Neural cell (in vitro differentiated cells): ENCODE results near the gene CUX1. TPM values are rescaled to one million over a fixed set of nuclear protein-coding genes. Genes with fewer than 3 reads are reported as not detected.

ENCODE experiments used
- H2AFZ ChIP-seq: fragments of 200-600, 300-800 bp; sonication (generic), shearing (Covaris generic); 2 replicates; pipeline ENCODE4 v1.6.0; 2014; ENCODE audit warnings: low read depth, mild to moderate bottlenecking, antibody characterized with exemption, low read length, moderate library complexity
- H3F3A ChIP-seq: fragments of 200-600 bp; shearing (Covaris generic); 2 replicates; pipeline ENCODE4 v1.6.1; 2016; ENCODE audit warnings: mild to moderate bottlenecking, moderate library complexity, mixed read lengths, antibody characterized with exemption, low read length; ENCODE audit not compliant: insufficient read depth, poor library complexity, severe bottlenecking
- H3K27ac ChIP-seq: fragments of 200-600, 300-800 bp; sonication (generic), shearing (Covaris generic); 2 replicates; pipeline ENCODE4 v1.5.1; 2014; ENCODE audit warnings: mild to moderate bottlenecking, low read length, moderate library complexity
- H3K27me3 ChIP-seq: fragments of 300-800, 200-600 bp; sonication (generic), shearing (Covaris generic); 2 replicates; pipeline ENCODE4 v1.6.0; 2014; ENCODE audit warnings: mild to moderate bottlenecking, low read depth, low read length, moderate library complexity; ENCODE audit not compliant: insufficient read depth
- H3K36me3 ChIP-seq: fragments of 300-800, 200-600 bp; sonication (generic), shearing (Covaris generic); 2 replicates; pipeline ENCODE4 v1.5.1; 2014; ENCODE audit warnings: mild to moderate bottlenecking, antibody characterized with exemption, low read length, moderate library complexity; ENCODE audit not compliant: insufficient read depth
- H3K4me2 ChIP-seq: fragments of 300-800, 200-600 bp; sonication (generic), shearing (Covaris generic); 2 replicates; pipeline ENCODE4 v1.6.0; 2014; ENCODE audit warnings: mild to moderate bottlenecking, low read length
- H3K4me3 ChIP-seq: fragments of 300-800, 200-600 bp; sonication (generic), shearing (Covaris generic); 2 replicates; pipeline ENCODE4 v1.5.1; 2014; ENCODE audit warnings: mild to moderate bottlenecking, low read length, moderate library complexity
- H3K79me2 ChIP-seq: fragments of 200-600 bp; shearing (Covaris generic); replicated peaks from 2 replicates; pipeline ENCODE4 v1.6.0; 2014; ENCODE audit warnings: mild to moderate bottlenecking, low read length, moderate library complexity; ENCODE audit not compliant: insufficient read depth
- H3K9ac ChIP-seq: fragments of 300-800, 200-600 bp; sonication (generic), shearing (Covaris generic); 2 replicates; pipeline ENCODE4 v1.6.1; 2016; ENCODE audit warnings: mild to moderate bottlenecking, low read length, mixed read lengths
- H3K9me2 ChIP-seq: fragments of 200-600 bp; shearing (Covaris generic); 2 replicates; pipeline ENCODE4 v1.6.1; 2016; ENCODE audit warnings: mild to moderate bottlenecking, low read length, mixed read lengths; ENCODE audit not compliant: insufficient read depth
- H3K9me3 ChIP-seq: fragments of 200-600, 300-800 bp; sonication (generic), shearing (Covaris generic); 2 replicates; pipeline ENCODE4 v1.6.1; 2016; ENCODE audit warnings: mild to moderate bottlenecking, mixed run types, low read length, moderate library complexity, mixed read lengths
- H4K20me1 ChIP-seq: fragments of 200-600 bp; shearing (Covaris generic); 2 replicates; pipeline ENCODE4 v1.6.1; 2016; ENCODE audit warnings: mild to moderate bottlenecking, mixed run types; ENCODE audit not compliant: insufficient read depth
- CTCF ChIP-seq: fragments of 450-650 bp; IDR thresholded peaks from 2 replicates; pipeline ENCODE4 v1.5.1; 2014; ENCODE audit warnings: antibody characterized with exemption, mild to moderate bottlenecking, moderate library complexity; ENCODE audit not compliant: poor library complexity, severe bottlenecking
- EP300 ChIP-seq: fragments of 450-650 bp; conservative IDR thresholded peaks from 2 replicates; pipeline ENCODE4 v1.6.1; 2014; ENCODE audit warnings: antibody characterized with exemption, mild to moderate bottlenecking, moderate library complexity; ENCODE audit not compliant: poor library complexity, severe bottlenecking
- EZH2 ChIP-seq: fragments of 200-600, 300-800 bp; shearing (Covaris generic), sonication (generic); IDR thresholded peaks from 2 replicates; pipeline ENCODE4 v1.6.1; 2014; ENCODE audit warnings: antibody characterized with exemption, low read length, borderline replicate concordance, mild to moderate bottlenecking; ENCODE audit not compliant: insufficient read depth, poor library complexity, severe bottlenecking
- MXI1 ChIP-seq: fragments of 450-650 bp; conservative IDR thresholded peaks from 2 replicates; pipeline ENCODE4 v1.6.1; 2014; ENCODE audit warnings: antibody characterized with exemption, mild to moderate bottlenecking; ENCODE audit not compliant: poor library complexity, severe bottlenecking
- POLR2AphosphoS5 ChIP-seq: IDR thresholded peaks from 2 replicates; pipeline ENCODE4 v1.6.1; 2012
- RAD21 ChIP-seq: fragments of 450-650 bp; conservative IDR thresholded peaks from 2 replicates; pipeline ENCODE4 v1.6.1; 2014; ENCODE audit warnings: antibody characterized with exemption, mild to moderate bottlenecking, moderate library complexity
- TAF1 ChIP-seq: IDR thresholded peaks from 2 replicates; pipeline ENCODE4 v1.6.1; 2012; ENCODE audit warnings: low read depth
- polyA plus RNA-seq: library from polyadenylated mRNA; depleted of rRNA; stranded (reverse); fragments of >200 nt; gene quantifications from 2 replicates; pipeline ENCODE4 v1.2.3, GENCODE V29; 2014
- TF ChIP-seq, protein P1 (sequence below): IDR thresholded peaks from 2 replicates; pipeline ENCODE4 v1.6.1; 2012; ENCODE audit warnings: borderline replicate concordance

CUX1 gene
- polyA plus RNA-seq, 1 donor from 2014 or later = 26.6 TPM

- Histone ChIP-seq H3K9ac (no peak overlapping the region), H3K4me2 (no peak overlapping the region)
Observed at GRCh38 chr7:102096706-102097427, 279.4 kb downstream of the CUX1 start.

DNA sequence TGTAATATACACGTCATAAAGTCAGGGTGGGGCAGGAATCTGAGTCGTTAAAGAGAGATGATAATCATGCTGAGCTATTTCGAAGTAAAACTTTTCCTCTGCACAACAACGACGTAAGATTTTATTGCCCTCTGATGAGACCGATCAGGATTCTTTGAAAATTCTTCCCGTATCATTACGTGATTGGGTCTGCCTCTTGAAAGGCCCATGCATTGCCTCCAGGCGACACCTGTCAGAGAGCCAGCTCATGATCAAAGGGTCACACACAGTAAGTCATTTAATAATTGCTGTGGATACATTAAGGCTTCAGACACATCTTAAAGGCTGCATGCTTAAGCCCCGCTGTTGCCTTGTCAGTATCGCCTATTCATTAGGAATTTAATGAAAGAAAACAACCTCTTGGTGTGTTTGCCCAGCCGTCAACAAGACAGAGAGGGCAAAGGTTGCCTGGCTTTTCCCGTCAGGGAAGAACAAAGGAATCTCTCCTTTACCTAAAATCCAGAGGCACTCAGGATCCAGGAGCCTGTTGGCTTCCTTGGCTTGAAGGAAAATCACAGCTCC is 280.3 kb downstream of the CUX1 start:
- no peak overlapping the region for H3K4me2 ChIP-seq
- no peaks in the 10 kb centered on the region for H3K9me3 ChIP-seq
- no peak for TF ChIP-seq MXI1

More at GRCh38 chr7:102096706-102097427, 279.4 kb downstream of the CUX1 start:
- no peaks in the 10 kb centered on the region for H3K9me3 ChIP-seq
- H3K4me3 ChIP-seq = no peak overlapping the region
- H3K27ac ChIP-seq = no peak overlapping the region
- no peaks in the 10 kb centered on the region for H4K20me1 ChIP-seq
- peaks cover 3% of the 10 kb centered on the region for H3F3A ChIP-seq
- H3K9me2 ChIP-seq = no peaks in the 10 kb centered on the region
- H3K36me3 ChIP-seq = no peaks in the 10 kb centered on the region
- H3K79me2 ChIP-seq = no peaks in the 10 kb centered on the region
- H3K27me3 ChIP-seq = no peaks in the 10 kb centered on the region
- no peak overlapping the region for H2AFZ ChIP-seq
- TF ChIP-seq CTCF = no peak
- TF ChIP-seq, protein P1, sequence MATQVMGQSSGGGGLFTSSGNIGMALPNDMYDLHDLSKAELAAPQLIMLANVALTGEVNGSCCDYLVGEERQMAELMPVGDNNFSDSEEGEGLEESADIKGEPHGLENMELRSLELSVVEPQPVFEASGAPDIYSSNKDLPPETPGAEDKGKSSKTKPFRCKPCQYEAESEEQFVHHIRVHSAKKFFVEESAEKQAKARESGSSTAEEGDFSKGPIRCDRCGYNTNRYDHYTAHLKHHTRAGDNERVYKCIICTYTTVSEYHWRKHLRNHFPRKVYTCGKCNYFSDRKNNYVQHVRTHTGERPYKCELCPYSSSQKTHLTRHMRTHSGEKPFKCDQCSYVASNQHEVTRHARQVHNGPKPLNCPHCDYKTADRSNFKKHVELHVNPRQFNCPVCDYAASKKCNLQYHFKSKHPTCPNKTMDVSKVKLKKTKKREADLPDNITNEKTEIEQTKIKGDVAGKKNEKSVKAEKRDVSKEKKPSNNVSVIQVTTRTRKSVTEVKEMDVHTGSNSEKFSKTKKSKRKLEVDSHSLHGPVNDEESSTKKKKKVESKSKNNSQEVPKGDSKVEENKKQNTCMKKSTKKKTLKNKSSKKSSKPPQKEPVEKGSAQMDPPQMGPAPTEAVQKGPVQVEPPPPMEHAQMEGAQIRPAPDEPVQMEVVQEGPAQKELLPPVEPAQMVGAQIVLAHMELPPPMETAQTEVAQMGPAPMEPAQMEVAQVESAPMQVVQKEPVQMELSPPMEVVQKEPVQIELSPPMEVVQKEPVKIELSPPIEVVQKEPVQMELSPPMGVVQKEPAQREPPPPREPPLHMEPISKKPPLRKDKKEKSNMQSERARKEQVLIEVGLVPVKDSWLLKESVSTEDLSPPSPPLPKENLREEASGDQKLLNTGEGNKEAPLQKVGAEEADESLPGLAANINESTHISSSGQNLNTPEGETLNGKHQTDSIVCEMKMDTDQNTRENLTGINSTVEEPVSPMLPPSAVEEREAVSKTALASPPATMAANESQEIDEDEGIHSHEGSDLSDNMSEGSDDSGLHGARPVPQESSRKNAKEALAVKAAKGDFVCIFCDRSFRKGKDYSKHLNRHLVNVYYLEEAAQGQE = no peak
- no peak for TF ChIP-seq POLR2AphosphoS5
- no peak for TF ChIP-seq TAF1
- no peak for TF ChIP-seq EZH2
- no peak for TF ChIP-seq EP300
- TF ChIP-seq RAD21 = no peak

More for the DNA sequence above, 280.3 kb downstream of the CUX1 start:
- peaks cover 3% of the 10 kb centered on the region for H3F3A ChIP-seq
- H4K20me1 ChIP-seq = no peaks in the 10 kb centered on the region
- H3K4me3 ChIP-seq = no peak overlapping the region
- no peaks in the 10 kb centered on the region for H3K9me2 ChIP-seq
- H3K79me2 ChIP-seq = no peaks in the 10 kb centered on the region
- no peak overlapping the region for H3K9ac ChIP-seq
- H3K27me3 ChIP-seq = no peaks in the 10 kb centered on the region
- H3K36me3 ChIP-seq = no peaks in the 10 kb centered on the region
- H2AFZ ChIP-seq = no peak overlapping the region
- no peak overlapping the region for H3K27ac ChIP-seq
